GM12873 (cell line): ENCODE results near the gene CPT1B.
A peak's percentile ranks its signal among the peaks of the same experiment; 100 is the strongest.

Source experiments
- CTCF ChIP-seq: IDR thresholded peaks from 2 replicates; pipeline ENCODE4 v1.5.1; 2012; ENCODE audit warnings: low read depth, mild to moderate bottlenecking, moderate library complexity, low read length, control low read depth; ENCODE audit not compliant: insufficient read depth; ENCODE audit errors: missing control alignments

The CPT1B gene

GRCh38 chr22:50544078-50544745, 34.0 kb downstream of the CPT1B start:
- peak; percentile 69 for TF ChIP-seq CTCF

DNA sequence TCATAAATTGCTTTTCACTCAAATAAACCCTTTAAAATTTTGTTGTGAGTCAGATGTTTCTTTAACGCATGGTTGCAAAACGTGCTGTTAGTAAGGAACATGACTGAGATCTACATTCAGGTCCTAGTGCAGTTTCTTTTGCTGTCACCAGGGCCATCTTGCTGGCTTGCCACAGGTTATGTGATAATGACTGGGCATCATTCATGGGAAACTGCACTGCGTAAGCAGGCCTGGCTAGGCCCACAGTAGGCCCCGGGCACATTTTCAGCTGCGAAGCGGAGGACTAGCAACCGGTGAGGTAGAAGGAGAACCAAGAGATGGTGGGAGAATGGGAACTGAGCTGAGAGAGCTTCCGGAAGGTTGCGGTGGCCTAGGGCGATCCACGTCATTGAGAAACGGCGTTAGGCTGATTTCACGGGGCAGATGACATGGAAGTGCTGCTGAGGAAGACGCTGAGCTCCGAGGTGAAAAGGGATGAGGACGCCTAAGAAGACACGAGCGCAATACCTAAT, 35.8 kb downstream of the CPT1B start:
- peak; percentile 42 for TF ChIP-seq CTCF

- TF ChIP-seq CTCF: no peak
Observed at GRCh38 chr22:50540381-50540780, 37.8 kb downstream of the CPT1B start.

DNA sequence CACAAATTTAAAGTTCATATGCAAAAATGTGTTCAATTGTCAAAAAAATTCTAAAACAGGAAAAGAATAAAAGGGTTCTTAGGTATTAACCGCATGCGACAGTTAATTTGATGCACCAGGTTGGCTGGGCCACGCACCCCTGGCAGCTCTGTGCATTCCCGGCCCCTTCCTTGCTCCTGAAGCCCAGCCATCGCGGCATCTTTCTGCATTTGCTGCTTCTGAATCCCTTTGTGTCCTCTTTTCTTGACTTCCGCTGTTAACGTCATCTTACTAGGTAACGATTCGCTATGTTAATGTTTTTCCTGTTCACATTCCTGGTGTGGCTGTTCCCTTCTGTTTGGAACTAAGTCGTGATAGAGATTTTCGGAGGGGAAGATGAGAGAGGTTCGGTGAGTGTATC, 40.5 kb downstream of the CPT1B start:
- TF ChIP-seq CTCF: no peak

- no peak for TF ChIP-seq CTCF
Observed at GRCh38 chr22:50536226-50536625, 42.0 kb downstream of the CPT1B start.

- TF ChIP-seq CTCF: no peak
Observed at GRCh38 chr22:50535113-50535512, 43.1 kb downstream of the CPT1B start.

DNA sequence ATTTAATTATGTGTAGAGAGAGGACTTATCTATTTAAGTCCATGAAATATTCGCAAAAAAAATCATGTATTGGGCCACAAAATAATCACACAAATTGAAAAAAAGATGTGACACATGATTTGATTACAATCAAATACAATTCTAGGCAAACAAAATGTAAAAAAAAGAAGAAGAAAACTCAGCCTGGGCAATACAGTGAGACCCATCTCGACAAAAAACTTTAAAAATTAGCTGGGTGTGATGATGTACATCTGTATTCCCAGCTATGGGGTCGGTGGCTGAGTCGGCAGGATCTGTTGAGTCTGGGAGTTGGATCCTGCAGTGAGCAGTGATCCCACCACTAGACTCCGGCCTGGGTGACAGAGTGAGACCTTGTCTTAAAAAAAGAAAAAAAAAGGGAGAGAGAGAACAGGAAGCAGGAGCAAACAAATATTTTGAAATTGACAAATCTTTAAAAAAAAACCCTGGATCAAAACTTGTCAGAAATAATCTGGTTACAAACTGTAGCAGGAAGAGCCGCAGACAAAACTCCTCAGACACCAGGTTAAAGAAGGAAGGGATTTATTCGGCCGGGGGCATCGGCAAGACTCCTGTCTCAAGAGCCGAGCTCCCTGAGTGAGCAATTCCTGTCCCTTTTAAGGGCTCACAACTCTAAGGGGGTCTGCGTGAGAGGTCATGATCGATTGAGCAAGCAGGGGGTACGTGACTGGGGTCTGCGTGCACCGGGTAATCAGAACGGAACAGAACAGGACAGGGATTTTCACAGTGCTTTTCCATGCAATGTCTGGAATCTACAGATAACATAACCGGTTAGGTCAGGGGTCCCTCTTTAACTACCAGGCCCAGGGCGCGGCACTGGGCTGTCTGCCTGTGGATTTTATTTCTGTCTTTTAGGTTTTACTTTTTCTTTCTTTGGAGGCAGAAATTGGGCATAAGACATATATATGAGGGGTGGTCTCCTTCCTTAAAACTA, 45.1 kb downstream of the CPT1B start:
- TF ChIP-seq CTCF: no peak
